Mucosa of rectum (tissue), 2 donors: ENCODE data around the gene NFYC.

Source experiments
- H3K27ac ChIP-seq, 2 donors: one replicate each; pipeline ENCODE4 v1.7.0; 2013; ENCODE audit warnings: inconsistent platforms in 2 of 2, low read depth in 2 of 2, low read length in 2 of 2
- H3K27me3 ChIP-seq, 2 donors: one replicate each; pipeline ENCODE4 v1.7.0; 2013; ENCODE audit warnings: low read length in 2 of 2; ENCODE audit not compliant: control insufficient read depth in 2 of 2, insufficient read depth in 2 of 2
- H3K36me3 ChIP-seq, 2 donors: one replicate each; pipeline ENCODE4 v1.7.0; 2013; ENCODE audit warnings: low read length in 2 of 2; ENCODE audit not compliant: control insufficient read depth in 2 of 2, insufficient read depth in 2 of 2
- H3K4me1 ChIP-seq, 2 donors: one replicate each; pipeline ENCODE4 v1.7.0; 2013; ENCODE audit warnings: low read length in 2 of 2, mild to moderate bottlenecking in 1 of 2; ENCODE audit not compliant: control insufficient read depth in 2 of 2, insufficient read depth in 2 of 2
- H3K4me3 ChIP-seq, 2 donors: one replicate each; pipeline ENCODE4 v1.7.0; 2013; ENCODE audit warnings: low read length in 2 of 2
- H3K9ac ChIP-seq, 2 donors: one replicate each; pipeline ENCODE4 v1.7.0; 2013; ENCODE audit warnings: low read length in 2 of 2, low read depth in 1 of 2, mild to moderate bottlenecking in 1 of 2
- H3K9me3 ChIP-seq, 2 donors: one replicate each; pipeline ENCODE4 v1.7.0; 2013; ENCODE audit warnings: low read length in 2 of 2; ENCODE audit not compliant: control insufficient read depth in 2 of 2
- donor health status: healthy.
- donor health status: Normal muscosa, but diverticular disease.

NFYC gene

GRCh38 chr1:40786995-40787705 is 95.6 kb downstream of the NFYC start:
- no peak overlapping the region for H3K27ac ChIP-seq
- peaks cover 12 to 21% of the 10 kb centered on the region in 2 donors for H3K4me1 ChIP-seq
- no peak overlapping the region for H3K4me3 ChIP-seq
- H3K27me3 ChIP-seq, result no peaks in the 10 kb centered on the region
- no peak overlapping the region for H3K9ac ChIP-seq
- no peaks in the 10 kb centered on the region for H3K36me3 ChIP-seq
- H3K9me3 ChIP-seq, result no peaks in the 10 kb centered on the region

DNA sequence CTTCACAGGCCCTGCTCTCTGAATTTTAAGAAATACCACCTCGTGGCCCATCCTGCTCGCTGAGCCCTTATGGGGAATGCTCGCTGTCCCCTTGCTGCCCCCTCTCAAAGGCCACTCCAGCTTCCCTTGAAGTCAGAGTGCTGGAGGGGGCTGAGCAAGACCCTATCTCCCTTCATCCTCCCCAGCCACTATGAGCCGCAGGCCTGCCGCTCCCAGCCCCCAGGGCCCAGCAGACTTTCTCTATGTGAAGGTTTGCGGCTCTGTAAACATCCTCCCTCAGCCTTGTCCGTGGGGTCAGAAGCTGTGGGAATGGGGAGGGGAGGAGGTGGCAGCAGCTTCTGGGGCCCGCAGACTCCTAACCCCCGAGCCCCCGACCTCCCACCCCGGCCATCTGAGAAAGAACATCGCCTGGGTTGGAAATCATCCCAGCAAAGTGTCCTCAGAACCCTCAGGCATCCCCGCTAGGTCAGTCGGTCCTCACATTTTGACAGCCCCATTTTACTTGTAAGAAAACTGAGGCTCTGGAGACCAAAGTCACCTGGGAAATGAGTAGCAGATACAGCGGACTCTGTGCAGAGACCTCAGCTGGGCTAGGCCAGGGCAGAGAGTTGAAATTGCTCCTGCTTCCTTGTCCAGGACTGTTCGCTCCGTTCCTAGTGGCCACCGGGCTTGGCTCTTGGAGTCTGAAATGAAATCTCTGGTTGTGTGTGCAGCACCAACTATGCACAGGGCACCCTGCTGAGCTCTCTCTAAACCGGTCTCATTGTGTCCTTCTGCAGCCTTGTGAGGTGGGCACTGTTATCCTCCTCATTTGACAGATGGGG is 96.4 kb downstream of the NFYC start:
- no peak overlapping the region for H3K27ac ChIP-seq
- no peaks in the 10 kb centered on the region for H3K36me3 ChIP-seq

GRCh38 chr1:40788561-40789341 is 97.2 kb downstream of the NFYC start:
- no peak overlapping the region for H3K27ac ChIP-seq
- H3K9ac ChIP-seq, result no peak overlapping the region
- H3K9me3 ChIP-seq, result no peaks in the 10 kb centered on the region
- H3K27me3 ChIP-seq, result no peaks in the 10 kb centered on the region
- no peaks in the 10 kb centered on the region for H3K36me3 ChIP-seq
- H3K4me1 ChIP-seq, result peaks cover 3 to 9% of the 10 kb centered on the region in 2 donors
- no peak overlapping the region for H3K4me3 ChIP-seq

More for the DNA sequence above, 96.4 kb downstream of the NFYC start:
- H3K4me3 ChIP-seq, result no peak overlapping the region
- peaks cover 8 to 14% of the 10 kb centered on the region in 2 donors for H3K4me1 ChIP-seq
- H3K27me3 ChIP-seq, result no peaks in the 10 kb centered on the region
- H3K9ac ChIP-seq, result no peak overlapping the region
- H3K9me3 ChIP-seq, result no peaks in the 10 kb centered on the region

GRCh38 chr1:40789342-40789598 is 97.8 kb downstream of the NFYC start:
- no peak overlapping the region for H3K4me3 ChIP-seq
- H3K36me3 ChIP-seq, result no peaks in the 10 kb centered on the region
- H3K27ac ChIP-seq, result no peak overlapping the region
- peaks cover 3 to 9% of the 10 kb centered on the region in 2 donors for H3K4me1 ChIP-seq
- no peaks in the 10 kb centered on the region for H3K27me3 ChIP-seq
- H3K9me3 ChIP-seq, result no peaks in the 10 kb centered on the region
- no peak overlapping the region for H3K9ac ChIP-seq

GRCh38 chr1:40789661-40790430 is 98.3 kb downstream of the NFYC start:
- no peak overlapping the region for H3K9ac ChIP-seq
- H3K27me3 ChIP-seq, result no peaks in the 10 kb centered on the region
- no peak overlapping the region for H3K27ac ChIP-seq
- H3K9me3 ChIP-seq, result no peaks in the 10 kb centered on the region
- no peaks in the 10 kb centered on the region for H3K36me3 ChIP-seq
- H3K4me1 ChIP-seq, result peaks cover 0 to 6% of the 10 kb centered on the region in 2 donors
- H3K4me3 ChIP-seq, result no peak overlapping the region

DNA sequence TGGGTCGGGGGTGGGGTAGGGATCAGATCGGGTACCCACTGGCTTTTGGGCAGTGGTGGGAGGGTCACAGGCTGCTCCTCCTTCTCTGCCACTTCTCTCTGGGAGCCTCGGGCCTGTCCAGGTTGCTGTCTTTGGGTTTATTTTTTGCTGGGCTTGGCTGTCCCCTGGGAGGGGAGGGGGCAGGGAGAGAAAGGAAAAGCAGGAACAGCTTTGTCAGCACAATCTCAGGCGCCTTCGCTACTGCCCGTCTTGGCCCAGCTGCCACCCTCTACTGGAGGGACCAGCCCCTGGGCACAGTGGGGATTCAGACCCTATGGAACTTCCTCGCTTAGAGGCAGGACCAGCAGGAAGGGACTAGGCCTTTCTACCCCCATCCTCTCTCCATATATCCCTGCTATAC is 100.5 kb downstream of the NFYC start:
- Histone ChIP-seq H3K36me3 (no peaks in the 10 kb centered on the region), H3K9me3 (no peaks in the 10 kb centered on the region), H3K27me3 (no peaks in the 10 kb centered on the region), H3K4me3 (no peak overlapping the region), H3K9ac (no peak overlapping the region), H3K27ac (no peak overlapping the region), H3K4me1 (peaks cover 0 to under 1% of the 10 kb centered on the region in 2 donors)

DNA sequence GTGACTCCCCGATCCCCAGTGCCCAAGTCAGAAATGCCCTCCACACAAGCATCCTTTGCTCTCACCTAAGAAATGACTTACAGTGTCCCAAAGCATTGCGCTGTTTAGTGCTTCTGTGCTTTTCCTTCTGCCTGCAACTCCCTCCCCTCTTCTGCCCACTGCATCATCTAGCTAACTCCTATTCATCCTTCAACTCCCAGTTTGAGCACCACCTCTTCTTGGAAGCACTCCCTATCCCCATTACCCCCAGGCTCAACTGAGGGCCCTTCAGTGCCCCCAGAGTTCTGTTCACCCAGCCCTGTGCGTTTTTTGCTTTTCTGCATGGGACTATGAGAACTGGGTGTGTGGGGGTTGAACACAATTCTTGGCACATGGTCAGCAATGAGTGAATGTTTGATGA is 102.1 kb downstream of the NFYC start:
- no peak overlapping the region for H3K4me3 ChIP-seq
- H3K36me3 ChIP-seq, result no peaks in the 10 kb centered on the region
- H3K27ac ChIP-seq, result no peak overlapping the region
- no peaks in the 10 kb centered on the region for H3K27me3 ChIP-seq
- H3K9ac ChIP-seq, result no peak overlapping the region
- no peaks in the 10 kb centered on the region for H3K9me3 ChIP-seq
- peaks cover 2 to 3% of the 10 kb centered on the region in 2 donors for H3K4me1 ChIP-seq

- H3K27ac ChIP-seq, result no peak overlapping the region
- no peak overlapping the region for H3K4me3 ChIP-seq
- no peak overlapping the region for H3K9ac ChIP-seq
- H3K36me3 ChIP-seq, result no peaks in the 10 kb centered on the region
- H3K4me1 ChIP-seq, result peaks cover 5 to 6% of the 10 kb centered on the region in 2 donors
- no peaks in the 10 kb centered on the region for H3K9me3 ChIP-seq
- no peaks in the 10 kb centered on the region for H3K27me3 ChIP-seq
Observed at GRCh38 chr1:40794048-40794447, 102.5 kb downstream of the NFYC start.

DNA sequence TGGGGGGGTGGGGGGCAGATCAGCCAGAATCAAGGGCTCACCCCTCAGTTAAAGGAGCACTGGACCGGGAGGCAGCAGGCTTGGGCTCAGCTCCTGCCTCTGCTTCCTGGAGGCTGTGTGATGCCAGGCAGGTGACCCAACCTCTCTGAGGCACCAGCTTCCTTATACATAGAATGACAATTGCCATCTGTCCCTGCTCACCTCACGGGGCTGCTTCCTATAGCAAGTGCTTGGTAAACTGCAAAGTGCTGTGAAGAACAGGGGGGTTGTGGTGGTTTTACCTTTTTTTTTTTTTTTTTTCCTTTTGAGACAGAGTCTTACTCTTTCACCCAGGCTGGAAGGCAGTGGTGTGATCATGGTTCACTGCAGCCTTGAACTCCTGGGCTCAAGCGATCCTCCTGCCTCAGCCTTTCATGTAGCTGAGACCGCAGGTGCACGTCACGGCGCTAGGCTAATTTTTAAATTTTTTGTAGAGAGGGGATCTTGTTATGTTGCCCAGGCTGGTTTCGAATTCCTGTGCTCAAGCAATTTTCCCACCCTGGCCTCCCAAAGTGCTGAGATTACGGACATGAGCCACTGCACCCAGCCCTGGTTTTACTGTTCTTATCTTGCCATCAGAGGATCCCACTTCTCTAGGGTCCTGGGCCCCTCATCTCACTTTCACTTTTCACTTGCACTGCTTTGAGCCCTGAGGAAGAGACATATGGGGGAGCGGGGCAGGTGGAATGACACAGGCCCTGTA is 103.6 kb downstream of the NFYC start:
- Histone ChIP-seq H3K9ac (no peak overlapping the region), H3K9me3 (no peaks in the 10 kb centered on the region), H3K27ac (no peak overlapping the region), H3K4me1 (peaks cover 11 to 12% of the 10 kb centered on the region in 2 donors), H3K36me3 (no peaks in the 10 kb centered on the region), H3K27me3 (no peaks in the 10 kb centered on the region), H3K4me3 (no peak overlapping the region)
